HG02678 (cell line): ENCODE measurements around the gene ZNF880.
"Not testable (repeated sequence)": the region's sequence is repeated elsewhere in the genome, so short reads cannot be mapped to it uniquely, and the experiment has no call there.

Experiments
- ATAC-seq: cut with Tn5 transposase; IDR thresholded peaks from one replicate; pipeline ENCODE4 v1.9.1; 2021; ENCODE audit warnings: mild to moderate bottlenecking, moderate library complexity; ENCODE audit not compliant: unreplicated experiment

The ZNF880 gene

DNA sequence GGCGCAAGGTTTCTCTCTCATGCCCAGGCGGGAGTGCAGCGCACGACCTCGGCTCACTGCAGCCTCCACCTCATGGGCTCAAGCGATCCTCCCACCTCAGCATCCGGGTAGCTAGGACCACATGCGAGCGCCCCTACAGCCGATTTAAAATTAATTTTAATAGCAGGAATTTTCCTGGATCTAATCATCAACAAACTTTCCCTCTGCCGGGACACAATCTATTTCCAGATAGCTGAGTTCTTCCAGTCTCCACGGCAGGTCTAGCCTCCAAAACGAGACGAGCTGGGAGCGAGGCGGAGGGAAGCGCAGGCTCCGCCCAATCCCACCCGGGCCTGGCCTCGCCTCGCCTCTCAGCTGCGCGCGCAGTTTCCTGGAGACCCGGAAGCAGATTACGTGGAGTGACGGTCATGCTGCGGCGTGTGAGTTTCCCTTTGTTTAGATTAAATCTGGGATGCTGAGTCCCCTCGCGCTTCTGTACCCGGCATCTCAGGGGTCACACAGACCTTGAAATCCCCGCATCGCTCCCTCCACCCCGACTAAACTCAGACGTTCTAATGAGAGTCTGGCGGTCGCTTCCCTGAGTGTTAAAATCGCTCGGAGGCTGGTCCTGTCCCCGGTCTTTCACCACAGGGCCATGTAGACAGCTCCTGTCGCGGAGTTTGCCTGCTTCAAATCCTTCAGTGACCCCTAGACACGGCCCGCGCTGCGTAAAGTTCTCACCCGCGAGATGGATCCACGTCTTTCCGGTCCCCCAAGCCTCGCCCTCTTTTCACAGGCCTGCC is at the start of gene ZNF880:
Gene ZNF880 (plus strand): TSS at position 365 of the 782 bp plus-strand sequence. CDS start 43 bp downstream, at position 408.
- ATAC-seq: peak; percentile 63

DNA sequence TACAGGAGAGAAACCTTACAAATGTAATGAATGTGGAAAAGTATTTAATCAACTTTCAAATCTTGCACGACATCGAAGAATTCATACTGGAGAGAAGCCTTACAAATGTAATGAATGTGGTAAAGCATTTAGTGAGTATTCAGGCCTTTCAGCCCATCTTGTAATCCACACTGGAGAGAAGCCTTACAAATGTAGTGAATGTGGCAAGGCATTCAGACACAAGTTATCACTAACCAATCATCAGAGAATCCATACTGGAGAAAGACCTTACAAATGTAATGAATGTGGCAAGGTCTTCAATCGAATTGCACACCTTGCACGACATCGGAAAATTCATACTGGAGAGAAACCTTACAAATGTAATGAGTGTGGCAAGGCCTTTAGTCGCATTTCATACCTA is 47.3 kb upstream of the ZNF880 start:
- no peak for ATAC-seq

GRCh38 chr19:52331757-52332156 is 38.0 kb upstream of the ZNF880 start:
- no peak for ATAC-seq

DNA sequence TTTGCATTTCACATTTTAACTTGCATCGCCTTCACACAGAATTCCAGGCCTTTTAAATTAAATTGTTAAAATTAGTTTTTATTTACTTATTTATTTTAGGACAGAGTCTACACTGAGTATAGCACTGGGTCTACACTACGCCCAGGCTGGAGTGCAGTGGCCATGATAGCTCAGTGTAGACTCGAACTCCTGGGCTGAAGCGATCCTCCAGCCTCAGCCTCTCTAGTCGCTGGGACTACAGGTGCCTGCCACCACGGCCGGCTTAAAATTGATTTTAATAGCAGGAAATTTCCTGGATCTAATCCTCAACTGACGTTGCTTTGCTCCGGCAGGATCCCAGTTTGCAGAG is 34.0 kb upstream of the ZNF880 start:
- no peak for ATAC-seq

DNA sequence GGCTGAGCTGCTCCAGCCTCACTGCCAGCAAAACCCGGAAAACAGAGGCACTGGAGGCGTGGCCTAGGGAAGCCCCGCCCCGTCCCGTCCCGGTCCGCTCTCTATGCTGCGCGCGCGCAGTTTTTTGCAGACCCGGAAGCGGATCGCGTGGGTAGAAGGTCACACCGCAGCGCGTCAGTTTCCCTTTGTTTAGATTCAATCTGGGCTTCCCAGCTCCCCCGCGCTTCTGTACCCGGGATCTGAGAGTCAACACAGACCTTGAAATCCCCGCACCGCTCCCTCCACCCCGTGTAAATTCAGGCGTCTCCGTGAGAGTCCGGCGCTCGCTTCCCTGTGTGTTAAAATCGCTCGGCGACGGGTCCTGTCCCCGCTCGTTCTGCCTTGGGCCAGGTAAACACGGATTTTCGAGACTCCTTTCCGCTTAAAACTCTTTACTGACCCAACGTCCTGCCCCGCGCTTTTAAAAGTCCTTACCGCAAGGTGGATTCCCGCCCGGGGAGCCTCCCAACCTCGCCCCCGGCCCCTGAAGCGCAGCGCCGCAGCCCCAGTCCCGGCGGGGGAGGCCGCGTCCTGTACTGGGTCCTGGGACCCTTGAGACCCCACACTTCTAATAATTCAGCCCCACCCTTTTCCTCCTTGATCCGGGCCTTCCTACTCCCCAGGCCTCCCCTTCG is 33.5 kb upstream of the ZNF880 start, which contains the start of gene ZNF610:
Gene ZNF610 (plus strand): TSS at position 127 of the 674 bp plus-strand sequence. CDS start 12,930 bp downstream, outside the sequence.
- peak; percentile 49 for ATAC-seq

- ATAC-seq: no peak
These were observed 32.8 kb upstream of the ZNF880 start for GRCh38 chr19:52336791-52337381.

DNA sequence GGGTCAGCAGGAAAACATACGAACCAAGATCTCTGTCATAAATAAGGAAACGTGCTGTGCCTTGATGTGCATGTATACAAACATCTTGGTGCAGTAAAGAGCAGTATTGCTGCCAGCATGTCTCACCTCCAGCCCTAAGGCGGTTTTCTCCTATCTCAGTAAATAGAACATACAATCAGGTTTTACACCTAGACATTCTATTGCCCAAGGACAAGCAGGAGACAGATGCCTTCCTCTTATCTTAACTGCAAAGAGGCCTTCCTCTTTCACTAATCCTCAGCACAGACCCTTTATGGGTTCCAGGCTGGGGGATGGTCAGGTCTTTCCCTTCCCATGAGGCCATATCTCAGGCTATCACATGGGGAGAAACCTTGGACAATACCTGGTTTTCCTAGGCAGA is 30.7 kb upstream of the ZNF880 start:
- ATAC-seq: not testable (repeated sequence)

GRCh38 chr19:52343548-52343947 is 26.2 kb upstream of the ZNF880 start:
- ATAC-seq: no peak

DNA sequence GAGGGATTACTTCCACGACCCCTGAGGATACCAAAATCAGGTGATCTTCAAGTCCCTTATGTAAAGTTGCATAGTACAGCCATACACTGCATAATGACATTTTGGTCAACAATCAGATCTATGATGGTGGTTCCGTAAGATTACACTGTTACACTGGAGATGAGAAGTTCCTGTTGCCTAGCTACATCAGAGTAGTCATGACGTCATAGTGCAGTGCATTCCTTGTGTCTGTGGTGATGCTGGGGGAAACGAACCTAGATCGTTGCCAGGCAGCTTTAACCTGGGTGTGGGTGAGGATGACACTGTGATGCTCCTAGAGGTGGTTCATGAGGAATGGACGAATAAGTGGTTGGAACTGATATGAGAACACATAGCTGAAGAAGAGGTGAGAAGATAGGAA is 24.6 kb upstream of the ZNF880 start:
- ATAC-seq: no peak

DNA sequence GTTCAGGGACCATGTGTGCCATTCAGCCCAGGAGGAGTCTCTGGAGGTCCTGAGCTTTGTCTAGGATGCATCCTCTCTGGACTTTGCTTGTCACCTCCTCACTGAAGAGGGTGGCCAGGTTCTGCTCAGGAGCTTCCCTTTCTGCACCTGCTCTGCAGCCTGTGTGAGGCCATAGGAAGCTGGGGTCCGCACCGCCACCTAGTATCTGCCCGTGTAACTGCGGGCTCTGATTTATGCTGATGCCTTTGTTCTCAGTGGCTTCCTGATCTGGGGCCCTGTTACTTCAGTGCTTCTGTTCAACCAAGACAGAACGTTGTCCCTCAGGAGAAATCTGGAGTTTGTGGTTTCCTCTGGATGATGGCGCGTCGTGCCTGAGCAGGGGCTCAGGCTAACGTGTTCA is 18.2 kb upstream of the ZNF880 start:
- ATAC-seq: no peak

GRCh38 chr19:52366414-52366824 is 3.3 kb upstream of the ZNF880 start:
- no peak for ATAC-seq

DNA sequence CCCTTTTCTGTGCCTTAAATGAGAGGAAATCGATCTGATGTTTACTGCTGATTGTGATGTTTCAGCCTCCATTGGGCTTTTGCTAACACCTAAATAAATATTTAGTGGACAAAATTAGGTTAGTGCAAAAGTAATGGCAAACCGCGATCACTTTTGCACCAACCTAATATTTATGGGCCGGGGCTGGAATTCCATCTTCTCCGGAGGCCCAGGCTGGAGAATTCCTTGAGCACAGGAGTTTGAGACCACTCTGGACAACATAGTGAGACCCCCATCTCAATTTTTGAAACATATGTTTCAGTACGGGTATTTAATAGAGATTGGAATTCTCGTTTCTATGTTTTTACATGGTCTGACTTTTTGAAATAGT is 603 bp downstream of the ZNF880 start:
- no peak for ATAC-seq

DNA sequence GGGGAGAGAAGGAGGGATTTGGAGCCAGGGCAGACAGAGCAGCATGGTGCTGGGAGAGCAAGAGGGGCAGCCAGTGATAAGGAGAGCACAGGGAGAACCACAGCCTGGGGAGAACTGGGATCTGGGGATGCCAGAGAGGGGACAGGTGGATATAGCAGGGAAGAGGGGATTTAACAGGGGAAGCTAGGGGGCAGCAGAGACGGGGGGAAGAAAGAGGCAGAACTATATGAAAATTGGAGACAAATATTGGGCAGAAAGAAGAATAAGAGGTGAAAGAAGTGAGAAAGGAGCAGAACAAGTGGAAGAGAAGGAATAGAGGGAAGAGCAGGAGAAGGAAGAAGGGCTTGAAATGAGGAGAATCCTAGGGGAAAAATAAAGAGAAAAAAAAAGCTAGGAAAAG is 21.4 kb downstream of the ZNF880 start:
- no peak for ATAC-seq

- ATAC-seq: peak; percentile 98
These were observed 27.8 kb downstream of the ZNF880 start, which contains the start of gene ZNF528 for GRCh38 chr19:52397310-52398080. Gene ZNF528 (plus strand): TSS chr19:52397849. CDS start chr19:52402014, 4,165 bp downstream.

GRCh38 chr19:52398081-52398441 is 28.3 kb downstream of the ZNF880 start:
- peak; percentile 6 for ATAC-seq

GRCh38 chr19:52410276-52410675 is 40.6 kb downstream of the ZNF880 start:
- ATAC-seq: no peak

DNA sequence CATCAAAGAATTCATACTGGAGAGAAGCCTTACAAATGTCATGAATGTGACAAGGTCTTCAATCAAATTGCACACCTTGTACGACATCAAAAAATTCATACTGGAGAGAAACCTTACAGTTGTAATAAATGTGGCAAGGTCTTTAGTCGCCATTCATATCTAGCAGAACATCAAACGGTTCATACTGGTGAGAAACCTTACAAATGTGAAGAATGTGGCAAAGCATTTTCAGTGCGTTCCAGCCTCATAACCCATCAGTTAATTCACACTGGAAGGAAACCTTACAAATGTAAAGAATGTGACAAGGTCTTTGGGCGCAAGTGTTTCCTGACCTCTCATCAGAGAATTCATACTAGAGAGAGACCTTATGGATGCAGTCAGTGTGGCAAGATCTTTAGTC is 46.0 kb downstream of the ZNF880 start:
- ATAC-seq: no peak

- no peak for ATAC-seq
These were observed 59.2 kb downstream of the ZNF880 start, which contains the start of gene ZNF534 for GRCh38 chr19:52428937-52429336. Gene ZNF534 (plus strand): TSS chr19:52429148. CDS start chr19:52431475, 2,327 bp downstream.
